K562 treated with DMSO at 1 percent for 48 hours (cell line): ENCODE results near the gene SOX4. TPM values are rescaled to one million over a fixed set of nuclear protein-coding genes. Genes with fewer than 3 reads are reported as not detected.

ENCODE experiments used
- total RNA-seq: library from RNA; unstranded; fragments of 300-600 nt; gene quantifications from 2 replicates; pipeline ENCODE4 v1.2.3, GENCODE V29; 2022; ENCODE audit warnings: low replicate concordance; ENCODE audit errors: extremely low read depth

SOX4 gene
- total RNA-seq, result not detected in 2 replicates

DNA sequence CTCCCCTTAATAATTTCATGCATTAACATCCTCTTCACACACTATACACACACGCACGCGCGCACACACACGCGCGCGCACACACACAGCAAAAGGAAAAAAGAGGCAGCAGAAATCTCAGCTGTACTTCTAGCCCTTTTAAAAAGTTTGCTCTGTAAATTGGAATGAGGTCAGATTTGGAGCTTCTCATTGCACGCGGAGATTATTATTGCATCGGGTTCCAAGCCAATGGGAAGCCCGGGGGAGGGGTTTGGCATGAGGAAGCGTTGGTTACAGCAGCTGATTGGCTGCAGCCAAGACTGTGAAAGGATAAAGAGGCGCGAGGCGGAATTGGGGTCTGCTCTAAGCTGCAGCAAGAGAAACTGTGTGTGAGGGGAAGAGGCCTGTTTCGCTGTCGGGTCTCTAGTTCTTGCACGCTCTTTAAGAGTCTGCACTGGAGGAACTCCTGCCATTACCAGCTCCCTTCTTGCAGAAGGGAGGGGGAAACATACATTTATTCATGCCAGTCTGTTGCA lies at the start of gene SOX4:
Gene SOX4, plus strand, starts transcription at position 340 of the 515 bp plus-strand sequence. CDS start 784 bp downstream, outside the sequence.

